ENCODE measurements around the gene HMX3.

Gene HMX3

DNA sequence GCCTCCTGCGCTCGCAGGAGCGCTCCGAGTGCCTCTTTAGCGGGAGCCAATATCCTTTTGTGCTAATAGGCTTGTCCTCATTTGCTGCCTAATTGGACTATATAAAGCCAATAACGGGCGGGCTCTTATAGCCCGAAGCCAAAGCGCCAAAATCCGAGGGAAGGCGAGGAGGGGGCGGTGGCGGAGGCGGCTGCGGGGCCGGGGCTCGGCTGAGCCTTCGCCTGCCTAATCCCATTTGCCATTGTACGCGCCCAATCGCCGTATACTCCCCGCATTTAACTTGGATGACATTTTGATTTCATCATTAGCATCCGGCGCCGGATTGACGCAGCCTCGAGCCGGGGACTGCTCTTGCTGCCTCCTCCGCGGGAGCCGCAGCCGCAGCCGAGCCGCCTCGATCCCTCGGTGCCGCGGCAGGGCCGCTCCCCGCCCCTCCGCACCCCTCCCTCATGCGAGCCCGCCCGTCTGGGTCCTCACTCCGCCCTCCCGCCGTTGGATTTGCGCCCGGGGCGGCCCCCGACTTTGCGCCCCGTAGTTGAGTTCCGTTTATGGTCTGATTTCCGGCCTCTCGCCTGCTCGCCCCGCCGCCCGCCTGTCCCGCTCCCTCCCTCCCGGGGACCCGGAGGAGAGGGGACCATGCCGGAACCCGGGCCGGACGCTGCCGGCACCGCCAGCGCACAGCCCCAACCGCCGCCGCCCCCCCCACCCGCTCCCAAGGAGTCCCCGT lies at the start of gene HMX3:
HMX3 (plus strand) TSS at position 556 of the 727 bp plus-strand sequence; CDS start at position 637, 81 bp downstream.
- DNase-seq: peak; percentile 73
- in situ Hi-C loops (cut with MboI; ENCODE audit: low pct_unique_long_range_greater_than_20kb, low sequenced_read_pairs): loop anchor here (25.0 kb wide), 1 partner anchor 427 kb away; no protein-coding TSS in a partner anchor

- no peak for DNase-seq
- in situ Hi-C loops (cut with MboI; ENCODE audit: low pct_unique_long_range_greater_than_20kb, low sequenced_read_pairs): no loop called here
Measured at GRCh38 chr10:123086281-123086680, 49.5 kb upstream of the HMX3 start.

GRCh38 chr10:123087348-123087747 lies 48.4 kb upstream of the HMX3 start:
- in situ Hi-C loops (cut with MboI; ENCODE audit: low pct_unique_long_range_greater_than_20kb, low sequenced_read_pairs): no loop called here
- no peak for DNase-seq

GRCh38 chr10:123087786-123088185 lies 48.0 kb upstream of the HMX3 start:
- no peak for DNase-seq
- in situ Hi-C loops (cut with MboI; ENCODE audit: low pct_unique_long_range_greater_than_20kb, low sequenced_read_pairs): no loop called here

- DNase-seq: no peak
- in situ Hi-C loops (cut with MboI; ENCODE audit: low pct_unique_long_range_greater_than_20kb, low sequenced_read_pairs): no loop called here
Measured at GRCh38 chr10:123092635-123093414, 42.9 kb upstream of the HMX3 start.

DNA sequence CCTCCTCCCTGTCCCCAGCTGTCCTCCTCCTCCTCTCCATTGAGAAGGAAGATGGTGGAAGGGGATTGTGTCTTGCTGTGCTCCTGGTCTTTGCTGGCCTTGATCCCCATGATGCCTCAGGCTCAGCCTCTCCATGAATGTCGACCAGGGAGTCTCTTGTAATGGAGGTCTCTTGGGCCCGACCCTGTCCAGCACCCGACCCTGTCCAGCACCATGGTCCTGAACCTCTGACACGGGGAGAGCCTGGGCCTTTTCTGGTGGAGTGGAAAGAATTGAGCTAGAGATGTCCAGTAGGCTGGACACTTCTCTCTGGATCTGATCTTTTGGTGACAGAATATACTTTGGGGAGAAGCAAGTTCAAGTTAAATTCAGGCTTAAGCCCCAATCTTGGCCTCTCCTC lies 42.3 kb upstream of the HMX3 start:
- in situ Hi-C loops (cut with MboI; ENCODE audit: low pct_unique_long_range_greater_than_20kb, low sequenced_read_pairs): no loop called here
- DNase-seq: no peak

DNA sequence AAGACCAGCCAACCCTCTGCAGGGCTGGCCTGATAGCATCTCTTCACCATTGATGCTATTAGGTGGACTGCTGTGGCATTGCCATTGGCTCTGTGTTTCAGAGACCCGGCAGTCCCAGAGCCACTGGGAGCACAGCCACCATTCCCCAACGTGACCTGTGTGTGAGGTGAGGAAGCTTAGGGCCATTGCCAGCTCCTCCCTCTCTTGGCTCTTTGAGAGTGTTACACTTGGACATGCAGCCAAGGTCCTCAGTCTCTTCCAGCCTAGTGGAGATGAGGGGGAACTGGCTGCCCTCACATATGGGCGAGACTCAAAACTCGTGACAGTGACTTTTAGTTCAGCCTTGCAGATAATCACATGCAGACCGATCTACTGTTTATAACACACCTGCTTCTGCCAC lies 39.3 kb upstream of the HMX3 start:
- in situ Hi-C loops (cut with MboI; ENCODE audit: low pct_unique_long_range_greater_than_20kb, low sequenced_read_pairs): no loop called here
- DNase-seq: no peak

GRCh38 chr10:123097039-123097438 lies 38.7 kb upstream of the HMX3 start:
- in situ Hi-C loops (cut with MboI; ENCODE audit: low pct_unique_long_range_greater_than_20kb, low sequenced_read_pairs): no loop called here

GRCh38 chr10:123100030-123100762 lies 35.6 kb upstream of the HMX3 start:
- in situ Hi-C loops (cut with MboI; ENCODE audit: low pct_unique_long_range_greater_than_20kb, low sequenced_read_pairs): no loop called here
- DNase-seq: no peak

More at GRCh38 chr10:123097039-123097438, 38.7 kb upstream of the HMX3 start:
- no peak for DNase-seq

DNA sequence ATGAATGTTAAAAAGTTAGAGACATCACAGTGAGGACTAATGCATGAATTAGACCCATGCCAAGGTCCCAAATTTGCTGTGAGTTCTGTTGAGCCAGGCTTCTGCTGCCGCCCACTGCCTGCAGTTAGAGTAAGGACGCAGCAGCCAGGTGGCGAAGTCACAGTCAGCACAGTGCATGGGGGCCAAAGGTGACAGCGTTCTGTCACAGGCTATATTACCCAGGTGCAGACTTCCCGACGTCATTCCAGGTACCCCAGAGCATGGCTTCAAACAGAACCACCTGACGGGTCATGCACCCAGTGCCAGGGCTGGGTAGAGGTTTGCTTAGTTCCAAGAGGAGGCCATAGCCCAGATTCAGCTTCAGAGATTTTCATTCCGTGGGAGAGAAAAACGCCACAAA lies 33.9 kb upstream of the HMX3 start:
- in situ Hi-C loops (cut with MboI; ENCODE audit: low pct_unique_long_range_greater_than_20kb, low sequenced_read_pairs): no loop called here
- DNase-seq: no peak

DNA sequence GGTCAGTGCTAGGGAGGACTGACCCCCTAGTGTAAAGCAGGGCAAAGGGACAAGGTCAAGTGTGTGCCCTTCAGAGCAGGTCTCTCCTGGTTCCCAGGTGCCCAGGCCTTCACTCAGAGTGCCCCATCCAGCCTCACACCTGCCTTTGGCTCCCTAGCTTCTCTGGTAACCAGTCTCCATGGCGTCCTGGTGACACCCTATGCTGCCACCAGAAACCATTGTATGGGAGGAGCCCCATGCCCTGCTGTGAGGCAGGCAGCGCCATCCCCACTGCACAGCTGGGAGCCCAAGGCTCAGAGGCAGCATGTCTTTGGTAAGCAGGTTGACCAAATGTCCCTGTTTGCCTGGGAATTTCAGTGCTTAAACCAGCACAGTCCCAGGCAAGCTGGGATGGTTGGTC lies 33.1 kb upstream of the HMX3 start:
- in situ Hi-C loops (cut with MboI; ENCODE audit: low pct_unique_long_range_greater_than_20kb, low sequenced_read_pairs): no loop called here
- no peak for DNase-seq

DNA sequence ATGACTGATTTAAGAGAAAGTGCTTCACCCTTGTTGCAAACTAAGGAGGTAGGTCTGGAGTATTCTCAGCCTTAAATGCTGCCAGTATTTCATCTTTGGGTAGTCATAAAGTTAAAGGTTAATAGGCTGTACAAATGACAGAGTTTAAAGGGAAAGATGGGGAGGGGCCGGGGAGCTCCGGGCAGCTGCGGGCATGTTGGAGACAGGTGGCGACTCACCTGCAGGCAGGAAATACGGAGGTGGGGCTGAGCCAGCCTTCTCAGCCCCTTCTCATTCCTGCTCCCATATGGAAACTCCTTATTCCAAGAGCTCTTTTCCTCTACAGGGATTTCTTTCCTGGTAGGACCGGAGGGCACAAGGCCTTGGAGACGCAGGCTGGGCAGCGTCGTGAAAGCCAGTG lies 31.8 kb upstream of the HMX3 start:
- in situ Hi-C loops (cut with MboI; ENCODE audit: low pct_unique_long_range_greater_than_20kb, low sequenced_read_pairs): no loop called here
- no peak for DNase-seq

GRCh38 chr10:123109466-123109865 lies 26.3 kb upstream of the HMX3 start:
- in situ Hi-C loops (cut with MboI; ENCODE audit: low pct_unique_long_range_greater_than_20kb, low sequenced_read_pairs): no loop called here
- DNase-seq: no peak

GRCh38 chr10:123117644-123118417 lies 17.9 kb upstream of the HMX3 start:
- in situ Hi-C loops (cut with MboI; ENCODE audit: low pct_unique_long_range_greater_than_20kb, low sequenced_read_pairs): no loop called here
- no peak for DNase-seq

- in situ Hi-C loops (cut with MboI; ENCODE audit: low pct_unique_long_range_greater_than_20kb, low sequenced_read_pairs): no loop called here
- no peak for DNase-seq
Measured at GRCh38 chr10:123119081-123119480, 16.7 kb upstream of the HMX3 start.

DNA sequence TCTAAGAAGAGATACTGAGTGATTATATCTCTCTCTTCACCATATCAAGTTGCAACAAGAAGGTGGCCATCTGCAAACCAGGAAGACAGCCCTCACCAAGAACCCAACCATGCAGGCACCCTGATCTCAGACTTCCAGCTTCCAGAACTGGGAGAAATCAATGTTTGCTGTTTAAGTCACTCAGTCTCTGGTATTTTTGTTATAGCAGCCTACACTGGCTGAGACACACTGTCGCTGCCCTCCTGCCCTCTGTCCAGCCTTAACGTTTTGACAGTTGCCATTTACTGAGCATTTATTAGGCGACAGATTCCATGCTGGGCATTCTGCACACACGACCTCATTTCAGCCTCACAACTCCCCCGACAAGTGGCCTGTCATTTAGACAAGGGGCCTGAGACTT lies 9.5 kb upstream of the HMX3 start:
- in situ Hi-C loops (cut with MboI; ENCODE audit: low pct_unique_long_range_greater_than_20kb, low sequenced_read_pairs): loop anchor here (25.0 kb wide), 1 partner anchor 436 kb away; no protein-coding TSS in a partner anchor
- DNase-seq: no peak

DNA sequence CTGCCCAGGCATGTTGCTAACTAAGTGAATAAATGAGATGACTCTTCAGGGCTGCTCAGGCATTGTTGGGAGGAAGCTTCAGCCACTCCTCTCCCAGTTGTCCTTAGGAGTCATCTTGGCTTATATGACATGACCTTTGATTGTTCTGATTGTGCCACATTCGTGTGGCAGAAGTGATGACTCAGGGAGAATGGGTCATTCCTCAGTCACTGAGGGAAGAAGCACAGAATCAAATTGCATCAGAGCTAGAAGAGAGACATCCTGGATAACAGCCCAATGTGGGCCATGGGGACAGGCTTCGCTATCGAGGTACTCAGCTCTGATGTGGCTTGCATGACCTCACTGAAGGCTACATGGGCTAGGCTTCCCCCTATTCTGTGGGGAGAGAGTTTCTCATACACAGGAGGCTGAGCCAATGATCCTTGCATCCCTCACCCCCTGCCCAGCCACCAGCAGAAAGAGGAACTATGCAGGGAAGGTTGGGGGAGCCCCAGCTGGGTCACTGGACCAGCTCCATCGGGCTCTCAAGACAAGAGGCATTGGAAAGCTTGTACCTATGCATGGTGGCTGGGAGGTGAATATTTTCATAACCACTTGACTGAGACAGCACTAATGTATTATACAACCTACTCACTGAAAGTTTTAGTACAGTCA lies 6.0 kb upstream of the HMX3 start:
- DNase-seq: peak; percentile 13
- in situ Hi-C loops (cut with MboI; ENCODE audit: low pct_unique_long_range_greater_than_20kb, low sequenced_read_pairs): loop anchor here (25.0 kb wide), 1 partner anchor 433 kb away; no protein-coding TSS in a partner anchor

All from KBM-7 (cell line).